Left ventricle myocardium inferior (tissue), 1 donor: ENCODE measurements around the gene ATIC. TPM values are rescaled to one million over a fixed set of nuclear protein-coding genes. Genes with fewer than 3 reads are reported as not detected.

Experiments
- DNase-seq: peaks from one replicate; pipeline ENCODE4 v3.0.0-alpha.2; 2020
- H3K27ac ChIP-seq: fragments of 200-600 bp; replicated peaks from 2 replicates; pipeline ENCODE4 v1.8.0; 2021
- H3K27me3 ChIP-seq: fragments of 200-600 bp; 2 replicates; pipeline ENCODE4 v1.8.0; 2021; ENCODE audit warnings: low read depth
- H3K36me3 ChIP-seq: fragments of 200-600 bp; 2 replicates; pipeline ENCODE4 v1.8.0; 2021
- H3K4me1 ChIP-seq: fragments of 200-600 bp; 2 replicates; pipeline ENCODE4 v1.8.0; 2021
- H3K4me3 ChIP-seq: fragments of 200-600 bp; 2 replicates; pipeline ENCODE4 v1.8.0; 2021; ENCODE audit warnings: mild to moderate bottlenecking, moderate library complexity
- H3K9me3 ChIP-seq: fragments of 200-600 bp; replicated peaks from 2 replicates; pipeline ENCODE4 v1.8.0; 2021
- intact Hi-C: fragments of 100-400 bp; cut with micrococcal nuclease; formaldehyde crosslinking; loops from one replicate; pipeline ENCODE4 v1.11.0; 2022
- total RNA-seq: library from RNA; stranded (reverse); fragmentation: NEBNext Ultra II Directional; extraction: Animal tissue kit (Norgen Biotek cat#: 25700); gene quantifications from one replicate; pipeline ENCODE4 v1.2.1, GENCODE V29; 2021
- TF ChIP-seq, protein P1 (sequence below): fragments of 200-600 bp; IDR thresholded peaks from 2 replicates; pipeline ENCODE4 v1.8.0; 2021; ENCODE audit warnings: antibody characterized with exemption, mild to moderate bottlenecking, borderline replicate concordance
- donor health status: DM: no; HTN: yes; CAD: no; lungs with severe emphysema.

Gene ATIC
- total RNA-seq, 1 donor from 2014 or later, result 47.1 TPM

DNA sequence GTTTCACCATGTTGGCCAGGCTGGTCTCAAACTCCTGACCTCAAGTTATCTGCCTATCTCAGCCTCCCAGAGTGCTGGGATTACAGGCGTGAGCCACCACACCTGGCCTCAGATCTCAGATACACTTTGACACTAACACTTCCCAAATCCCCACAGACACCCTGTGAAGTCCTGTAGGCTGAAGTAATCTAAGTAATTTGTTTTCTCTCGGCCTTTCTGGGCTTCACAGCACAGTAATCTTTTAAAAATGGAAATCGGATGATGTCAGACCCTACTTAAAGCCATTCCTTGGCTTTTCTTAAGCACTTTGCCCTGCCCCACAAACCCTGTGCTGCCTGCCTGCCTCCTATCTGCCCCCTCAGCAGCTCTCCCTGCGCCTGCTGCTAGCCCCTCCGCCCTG is 16.2 kb downstream of the ATIC start:
- DNase-seq, result no peak
- H3K9me3 ChIP-seq, result no peaks in the 10 kb centered on the region
- intact Hi-C loops, result no loop called here
- TF ChIP-seq, protein P1, sequence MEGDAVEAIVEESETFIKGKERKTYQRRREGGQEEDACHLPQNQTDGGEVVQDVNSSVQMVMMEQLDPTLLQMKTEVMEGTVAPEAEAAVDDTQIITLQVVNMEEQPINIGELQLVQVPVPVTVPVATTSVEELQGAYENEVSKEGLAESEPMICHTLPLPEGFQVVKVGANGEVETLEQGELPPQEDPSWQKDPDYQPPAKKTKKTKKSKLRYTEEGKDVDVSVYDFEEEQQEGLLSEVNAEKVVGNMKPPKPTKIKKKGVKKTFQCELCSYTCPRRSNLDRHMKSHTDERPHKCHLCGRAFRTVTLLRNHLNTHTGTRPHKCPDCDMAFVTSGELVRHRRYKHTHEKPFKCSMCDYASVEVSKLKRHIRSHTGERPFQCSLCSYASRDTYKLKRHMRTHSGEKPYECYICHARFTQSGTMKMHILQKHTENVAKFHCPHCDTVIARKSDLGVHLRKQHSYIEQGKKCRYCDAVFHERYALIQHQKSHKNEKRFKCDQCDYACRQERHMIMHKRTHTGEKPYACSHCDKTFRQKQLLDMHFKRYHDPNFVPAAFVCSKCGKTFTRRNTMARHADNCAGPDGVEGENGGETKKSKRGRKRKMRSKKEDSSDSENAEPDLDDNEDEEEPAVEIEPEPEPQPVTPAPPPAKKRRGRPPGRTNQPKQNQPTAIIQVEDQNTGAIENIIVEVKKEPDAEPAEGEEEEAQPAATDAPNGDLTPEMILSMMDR, result no peak
- no peak overlapping the region for H3K27ac ChIP-seq
- peaks cover 46% of the 10 kb centered on the region for H3K36me3 ChIP-seq
- H3K27me3 ChIP-seq, result no peaks in the 10 kb centered on the region
- no peaks in the 10 kb centered on the region for H3K4me1 ChIP-seq
- H3K4me3 ChIP-seq, result no peak overlapping the region

DNA sequence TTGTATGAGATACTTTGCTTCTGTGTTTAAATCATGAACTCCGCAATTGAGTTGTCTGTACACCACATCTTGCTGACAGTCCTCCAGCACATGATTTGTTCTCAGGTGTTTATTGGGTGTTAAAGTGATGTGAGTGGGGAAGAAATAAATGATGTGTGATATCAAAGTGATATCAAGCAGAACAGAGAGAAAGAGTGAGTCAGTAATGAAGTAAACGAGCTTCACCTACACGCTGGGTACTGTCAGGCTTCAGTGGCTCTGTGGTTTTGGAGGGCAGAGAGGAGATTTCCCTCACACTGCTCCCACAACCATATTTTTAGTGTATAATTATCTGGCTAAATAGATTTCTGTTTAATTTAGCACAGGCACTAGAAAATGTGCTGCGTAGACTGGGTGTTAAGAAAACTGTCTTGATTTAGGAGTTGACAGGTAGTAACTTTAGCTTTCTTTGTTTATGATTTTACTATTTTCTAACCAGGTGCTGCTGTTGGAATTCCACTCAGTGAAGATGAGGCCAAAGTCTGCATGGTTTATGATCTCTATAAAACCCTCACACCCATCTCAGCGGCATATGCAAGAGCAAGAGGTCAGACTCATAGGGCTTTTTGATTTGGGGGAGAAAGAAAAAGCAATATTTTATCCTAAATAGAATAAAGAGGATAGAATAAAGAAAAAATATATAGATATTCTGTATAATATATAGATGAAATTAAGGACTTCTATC is 21.2 kb downstream of the ATIC start:
- H3K36me3 ChIP-seq, result peaks cover 58% of the 10 kb centered on the region
- intact Hi-C loops, result no loop called here

GRCh38 chr2:215338883-215339679 is 27.2 kb downstream of the ATIC start:
- intact Hi-C loops, result no loop called here
- Histone ChIP-seq H3K36me3 (peaks cover 78% of the 10 kb centered on the region), H3K27ac (no peak overlapping the region), H3K9me3 (no peaks in the 10 kb centered on the region), H3K4me3 (no peak overlapping the region), H3K4me1 (no peaks in the 10 kb centered on the region), H3K27me3 (no peaks in the 10 kb centered on the region)
- DNase-seq, result no peak
- TF ChIP-seq, protein P1, result no peak

More for the DNA sequence above, 21.2 kb downstream of the ATIC start:
- no peak for DNase-seq
- H3K27ac ChIP-seq, result no peak overlapping the region
- H3K9me3 ChIP-seq, result no peaks in the 10 kb centered on the region
- no peaks in the 10 kb centered on the region for H3K27me3 ChIP-seq
- TF ChIP-seq, protein P1, result no peak
- no peak overlapping the region for H3K4me3 ChIP-seq
- H3K4me1 ChIP-seq, result no peaks in the 10 kb centered on the region

- H3K4me1 ChIP-seq, result no peaks in the 10 kb centered on the region
- TF ChIP-seq, protein P1, result no peak
- H3K27ac ChIP-seq, result no peak overlapping the region
- peaks cover 66% of the 10 kb centered on the region for H3K36me3 ChIP-seq
- no peaks in the 10 kb centered on the region for H3K9me3 ChIP-seq
- no peaks in the 10 kb centered on the region for H3K27me3 ChIP-seq
- H3K4me3 ChIP-seq, result no peak overlapping the region
- DNase-seq, result no peak
- intact Hi-C loops, result no loop called here
Measured at GRCh38 chr2:215347878-215348277, 36.0 kb downstream of the ATIC start.

GRCh38 chr2:215352602-215353001 is 40.7 kb downstream of the ATIC start:
- no peaks in the 10 kb centered on the region for H3K27me3 ChIP-seq
- no peak overlapping the region for H3K4me3 ChIP-seq
- H3K27ac ChIP-seq, result no peak overlapping the region
- DNase-seq, result no peak
- TF ChIP-seq, protein P1, result no peak
- intact Hi-C loops, result no loop called here
- H3K4me1 ChIP-seq, result no peaks in the 10 kb centered on the region
- H3K9me3 ChIP-seq, result no peaks in the 10 kb centered on the region
- peaks cover 36% of the 10 kb centered on the region for H3K36me3 ChIP-seq
